ENCODE measurements around the gene PRKCZ.
A peak's percentile ranks its signal among the peaks of the same experiment; 100 is the strongest.

Gene PRKCZ

DNA sequence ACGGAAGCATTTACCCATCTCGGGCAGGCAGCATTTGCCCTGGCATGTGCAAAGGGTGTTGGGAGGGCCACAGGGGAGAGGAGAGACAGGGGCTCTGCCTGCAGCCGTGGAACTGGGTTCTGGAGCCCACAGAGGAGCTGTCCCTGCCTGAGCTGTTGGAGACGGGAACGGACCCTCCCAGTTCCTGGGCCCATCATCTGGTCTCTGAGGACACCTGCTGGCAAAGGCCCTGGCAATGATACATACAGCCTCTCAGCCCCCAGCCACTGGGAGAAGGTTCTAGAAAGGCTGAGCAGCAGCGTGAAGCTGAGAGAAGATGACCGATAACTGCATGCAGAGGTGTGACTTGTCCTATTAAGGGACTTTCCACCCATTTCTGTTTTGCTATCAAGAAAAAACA is 113.0 kb downstream of the PRKCZ start:
- DNase-seq = no peak

- DNase-seq = no peak
Measured at GRCh38 chr1:2165646-2166045, 115.4 kb downstream of the PRKCZ start.

- peak; percentile 18 for DNase-seq
Measured at GRCh38 chr1:2166254-2166653, 116.0 kb downstream of the PRKCZ start.

DNA sequence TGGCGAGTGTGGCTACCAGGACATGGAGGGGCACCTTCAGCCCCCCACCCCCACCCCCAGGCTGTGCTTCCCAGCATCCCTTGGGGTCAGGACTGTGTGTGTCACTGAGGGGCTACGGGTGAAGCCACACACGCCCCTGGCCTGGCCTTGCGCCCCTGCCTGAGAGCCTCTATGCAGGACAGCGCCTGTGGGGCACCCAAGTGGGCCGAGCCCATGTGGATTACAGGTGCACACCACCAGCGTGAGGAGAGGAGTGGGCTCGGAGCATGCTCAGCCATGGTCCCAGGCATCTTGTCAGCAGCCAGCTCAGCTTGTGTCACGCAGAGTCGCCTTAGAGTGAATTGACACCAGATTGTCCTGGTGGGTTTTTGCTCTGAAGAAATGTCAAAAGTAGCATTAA is 116.5 kb downstream of the PRKCZ start:
- no peak for DNase-seq

GRCh38 chr1:2168090-2168489 is 117.9 kb downstream of the PRKCZ start:
- DNase-seq = no peak

DNA sequence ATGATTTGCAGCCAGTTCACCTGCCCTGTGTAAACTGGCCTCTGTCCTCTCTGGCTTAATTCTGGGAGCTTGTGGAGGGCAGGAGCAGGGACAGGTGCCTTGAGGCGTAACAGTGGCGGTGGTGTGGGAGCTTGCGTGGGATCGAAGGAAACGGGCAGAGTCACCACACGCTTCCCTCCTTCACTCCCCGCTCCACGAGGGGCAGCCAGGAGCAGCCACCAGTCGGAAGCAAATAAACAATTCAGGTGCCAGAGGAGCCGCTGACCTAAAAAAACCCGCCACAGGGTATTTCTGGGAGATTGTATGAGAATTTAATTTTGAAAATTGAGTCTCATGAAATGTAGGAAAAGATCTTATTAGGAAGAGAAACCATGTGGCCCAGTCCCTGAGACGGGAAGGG is 118.3 kb downstream of the PRKCZ start:
- no peak for DNase-seq

- no peak for DNase-seq
Measured at GRCh38 chr1:2169200-2169836, 119.1 kb downstream of the PRKCZ start.

GRCh38 chr1:2170211-2170610 is 120.0 kb downstream of the PRKCZ start:
- DNase-seq = peak; percentile 71

GRCh38 chr1:2172012-2172411 is 121.8 kb downstream of the PRKCZ start:
- DNase-seq = no peak

GRCh38 chr1:2172551-2173146 is 122.4 kb downstream of the PRKCZ start:
- no peak for DNase-seq

DNA sequence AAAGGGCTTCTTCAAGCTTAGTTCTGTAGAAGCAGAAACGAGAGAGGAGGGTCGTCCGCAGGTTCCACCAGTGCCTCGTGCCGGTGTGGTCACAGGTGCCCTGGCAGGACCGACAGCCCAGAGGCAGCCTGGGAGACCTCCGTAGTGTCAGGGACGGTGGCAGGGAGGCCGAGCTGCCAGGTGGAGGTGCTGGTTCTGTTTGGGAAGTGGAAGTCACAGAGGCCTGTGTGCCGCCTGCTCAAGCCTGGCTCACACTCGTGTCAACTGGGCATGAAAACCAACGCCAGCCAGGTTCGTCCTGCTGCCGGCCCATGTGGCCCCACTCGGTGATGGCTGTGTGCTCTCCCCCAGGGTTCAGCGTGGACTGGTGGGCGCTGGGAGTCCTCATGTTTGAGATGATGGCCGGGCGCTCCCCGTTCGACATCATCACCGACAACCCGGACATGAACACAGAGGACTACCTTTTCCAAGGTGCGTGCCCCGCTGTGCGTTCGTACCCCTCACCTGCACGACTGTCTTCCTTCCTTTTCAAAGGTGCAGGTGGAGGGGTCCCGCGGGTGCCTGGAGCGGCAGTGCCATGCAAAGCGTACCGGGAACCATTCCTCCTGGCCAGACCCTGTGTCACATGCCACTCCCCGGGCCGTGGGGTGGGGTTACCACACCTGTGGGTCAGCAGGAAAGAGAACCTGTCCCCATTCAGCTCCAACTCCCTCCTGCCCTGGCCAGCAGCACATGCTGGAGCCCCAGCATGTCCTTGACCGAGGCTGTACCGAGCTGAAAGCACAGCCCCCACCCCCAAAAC is 123.5 kb downstream of the PRKCZ start:
- DNase-seq = no peak

DNA sequence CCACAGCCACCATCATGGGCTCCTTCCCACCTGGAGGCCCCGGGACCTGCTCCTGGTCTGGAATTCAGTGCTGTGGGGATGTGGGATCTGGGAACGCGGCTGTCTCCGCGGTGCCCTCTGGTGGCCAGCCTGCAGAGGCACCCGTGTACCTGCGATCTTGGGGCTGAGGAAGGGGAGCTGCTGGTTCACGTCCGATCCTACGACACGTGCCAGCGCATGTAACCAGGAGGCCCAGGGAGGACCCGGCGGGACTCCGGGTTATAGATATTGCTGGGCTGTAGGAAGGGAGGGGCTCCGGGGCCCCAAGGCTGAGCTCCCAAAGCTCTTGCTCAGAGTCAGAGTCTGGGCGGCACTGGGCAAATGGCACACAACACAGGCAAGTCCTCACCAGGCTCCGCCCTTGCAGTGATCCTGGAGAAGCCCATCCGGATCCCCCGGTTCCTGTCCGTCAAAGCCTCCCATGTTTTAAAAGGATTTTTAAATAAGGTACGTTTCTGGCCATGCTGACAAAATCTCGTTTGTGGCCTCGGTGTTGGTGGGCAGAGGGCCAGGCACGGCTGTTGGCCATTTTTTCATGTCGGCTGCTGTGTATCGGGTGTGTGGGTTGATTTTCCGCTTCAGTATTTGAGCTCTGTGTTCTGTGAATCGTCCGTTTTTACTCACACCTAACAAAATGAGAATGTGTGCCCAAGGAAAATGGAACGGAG is 124.3 kb downstream of the PRKCZ start:
- no peak for DNase-seq

DNA sequence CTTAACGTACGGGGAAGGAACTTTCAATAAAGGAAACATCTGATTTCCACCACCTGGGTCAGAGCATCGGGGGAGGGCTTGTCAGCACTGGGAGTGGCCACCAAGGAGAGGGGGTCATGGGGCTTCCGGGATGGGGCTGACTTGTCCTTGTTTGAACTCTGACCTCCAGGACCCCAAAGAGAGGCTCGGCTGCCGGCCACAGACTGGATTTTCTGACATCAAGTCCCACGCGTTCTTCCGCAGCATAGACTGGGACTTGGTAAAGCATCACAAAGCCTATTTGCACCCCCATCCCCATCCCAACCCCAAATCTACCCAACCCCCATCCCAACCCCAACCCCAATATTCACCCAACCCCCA is 124.8 kb downstream of the PRKCZ start:
- no peak for DNase-seq

DNA sequence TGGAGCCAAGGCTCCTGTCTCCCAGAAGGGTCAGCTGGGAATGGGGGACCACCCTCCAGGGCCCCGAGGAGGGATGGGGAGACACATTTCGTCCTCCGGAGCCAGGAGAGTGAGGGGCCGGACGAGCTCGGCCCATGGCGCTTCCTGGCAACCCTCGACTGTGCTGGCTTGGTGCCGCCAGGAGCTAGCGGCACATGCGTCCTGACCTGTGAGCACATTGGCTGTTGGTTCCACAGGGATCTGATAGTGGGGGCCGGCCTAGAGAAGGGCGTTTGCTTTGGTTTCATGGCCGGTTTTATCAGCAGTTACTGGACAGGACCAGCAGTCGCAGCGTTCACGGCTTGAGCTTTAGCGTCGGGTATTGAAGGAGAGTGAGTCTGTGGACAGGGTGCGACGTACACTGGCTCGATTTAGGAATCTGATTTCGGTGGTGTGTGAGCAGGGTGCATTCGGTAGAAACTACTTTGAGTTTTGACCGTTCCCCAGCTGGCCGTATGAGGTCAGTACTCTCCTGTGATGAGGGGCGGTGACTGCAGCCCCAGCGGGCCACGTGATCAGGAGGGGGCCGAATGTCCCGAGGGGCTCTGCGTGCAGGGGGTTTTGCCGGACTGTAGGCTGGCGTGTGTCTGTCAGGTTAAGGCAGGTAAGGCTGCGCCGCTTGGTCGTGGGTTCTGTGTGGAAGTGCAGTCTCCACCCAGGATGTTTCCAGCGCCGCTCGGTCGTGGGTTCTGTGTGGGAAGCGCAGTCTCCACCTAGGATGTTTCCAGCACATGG is 125.7 kb downstream of the PRKCZ start:
- no peak for DNase-seq

DNA sequence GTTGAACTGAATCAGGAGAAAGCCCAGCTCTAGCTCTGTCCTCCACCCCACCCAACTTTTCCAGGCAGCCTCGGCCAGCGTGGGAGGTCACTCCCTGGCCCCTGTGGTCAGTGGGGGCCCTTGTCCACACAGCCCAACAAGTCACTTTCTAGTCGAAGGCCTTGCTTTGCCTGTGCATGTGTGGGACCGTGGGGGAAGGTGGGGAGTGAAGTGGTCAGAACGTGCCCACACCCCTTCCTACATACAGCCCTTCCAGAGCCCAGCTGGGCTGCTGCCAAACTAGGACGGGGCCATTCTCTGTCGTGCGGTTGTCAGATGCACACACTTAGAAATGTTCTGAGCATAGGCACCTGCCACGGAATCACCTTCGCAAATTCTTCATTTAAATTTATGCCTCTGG is 126.4 kb downstream of the PRKCZ start:
- no peak for DNase-seq

GRCh38 chr1:2177541-2177940 is 127.3 kb downstream of the PRKCZ start:
- no peak for DNase-seq

DNA sequence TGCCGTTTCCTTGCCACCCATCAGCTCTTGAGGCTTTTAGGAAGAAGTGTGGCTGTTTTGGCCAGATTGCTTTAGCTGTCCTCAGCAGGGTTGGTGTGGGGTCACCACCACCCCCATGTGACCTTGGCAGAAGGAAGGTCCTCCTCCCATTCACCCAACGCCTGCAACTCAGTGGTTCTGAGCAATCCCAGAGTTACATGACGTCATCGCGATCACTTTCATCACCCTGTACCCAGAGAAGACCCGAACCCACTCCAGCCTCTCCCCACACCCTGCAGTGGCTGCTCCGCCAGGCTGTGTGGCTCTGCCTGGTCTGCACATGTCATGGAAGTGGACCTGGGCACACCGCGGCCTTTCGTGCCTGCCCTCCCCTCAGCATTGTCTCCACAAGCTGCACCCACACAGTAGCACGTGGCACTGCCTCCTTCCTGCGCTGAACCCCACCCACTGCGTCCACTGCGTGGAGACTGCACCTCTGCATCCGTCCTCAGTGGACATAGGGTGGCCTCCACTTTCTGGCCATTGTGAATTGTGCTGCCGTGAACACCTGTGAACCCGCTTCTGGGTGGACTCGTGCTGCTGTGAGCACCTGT is 127.8 kb downstream of the PRKCZ start:
- DNase-seq = no peak

- no peak for DNase-seq
Measured at GRCh38 chr1:2178875-2179274, 128.7 kb downstream of the PRKCZ start.

DNA sequence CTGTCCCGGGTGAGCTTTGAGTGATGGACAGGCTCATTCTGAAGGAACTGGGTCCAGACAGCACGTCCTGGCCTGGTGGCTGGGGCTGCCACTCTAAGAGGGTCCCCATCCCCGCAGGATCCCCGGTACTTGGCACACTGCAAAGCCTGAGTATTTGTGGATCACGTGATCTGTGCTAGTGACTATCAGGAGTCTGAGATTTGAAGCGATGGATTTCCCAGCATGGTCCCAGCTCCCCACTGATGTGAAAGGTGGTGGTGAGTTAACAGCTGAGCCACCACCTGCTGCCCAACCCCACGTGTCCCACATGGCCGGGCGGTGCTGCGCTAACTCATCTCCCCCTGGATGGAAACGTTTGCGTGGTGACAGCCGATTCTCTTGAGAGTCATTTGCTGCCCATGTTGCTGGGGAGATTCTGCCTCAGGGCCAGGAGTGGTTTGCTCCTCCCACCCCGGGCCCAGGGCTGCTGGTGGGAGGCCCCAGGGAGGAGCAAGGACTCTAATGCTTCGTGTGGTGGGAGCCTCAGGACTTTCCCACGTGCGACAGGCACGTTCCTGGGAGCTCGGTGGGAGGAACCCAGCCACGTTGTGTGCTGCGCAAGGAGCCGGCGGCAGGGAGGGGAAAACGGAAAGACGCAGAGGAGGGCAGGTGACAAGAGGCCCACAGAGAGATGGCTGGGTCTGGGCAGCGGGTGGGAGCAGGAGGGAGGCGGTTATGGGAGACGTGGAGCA is 129.2 kb downstream of the PRKCZ start:
- DNase-seq = no peak

- no peak for DNase-seq
Measured at GRCh38 chr1:2180297-2181245, 130.4 kb downstream of the PRKCZ start.

DNA sequence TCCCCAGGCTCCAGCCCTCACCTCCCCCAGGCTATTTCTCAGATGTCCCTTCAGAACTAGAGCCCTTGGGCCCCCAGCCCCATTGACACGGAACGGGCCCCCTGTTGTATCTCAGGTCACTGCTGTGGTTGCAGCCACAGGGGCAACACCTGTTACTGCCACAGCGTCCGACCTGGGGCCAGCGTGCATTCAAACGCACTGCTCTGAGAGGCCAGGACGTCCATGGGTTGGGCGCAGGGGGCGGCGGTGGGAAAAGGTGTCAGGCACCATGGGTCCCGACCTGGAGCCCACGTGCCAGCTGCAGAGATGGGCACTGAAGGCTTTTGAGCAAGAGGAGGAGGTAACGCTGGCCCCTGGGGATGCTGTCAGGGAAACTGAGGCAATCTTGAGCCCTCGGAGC is 131.1 kb downstream of the PRKCZ start:
- DNase-seq = no peak

All from MV-4-11 (cell line).